Fibroblast of lung (primary cell): ENCODE results near the gene SGCD.

ENCODE experiments used
- EZH2 ChIP-seq: IDR thresholded peaks from 2 replicates; pipeline ENCODE4 v1.5.1; 2012; ENCODE audit warnings: low read length, control low read depth, mild to moderate bottlenecking; ENCODE audit errors: missing control alignments
- TF ChIP-seq, protein P1 (sequence below), 2 donors: IDR thresholded peaks in 1 of 2; conservative IDR thresholded peaks in 1 of 2; 1 replicate in 1 of 2; 2 replicates in 1 of 2; pipeline ENCODE4 v1.5.1; 2011 to 2012; ENCODE audit warnings: low read length in 2 of 2, control low read depth in 1 of 2, inconsistent platforms in 1 of 2, low read depth in 1 of 2, mild to moderate bottlenecking in 1 of 2

DNA sequence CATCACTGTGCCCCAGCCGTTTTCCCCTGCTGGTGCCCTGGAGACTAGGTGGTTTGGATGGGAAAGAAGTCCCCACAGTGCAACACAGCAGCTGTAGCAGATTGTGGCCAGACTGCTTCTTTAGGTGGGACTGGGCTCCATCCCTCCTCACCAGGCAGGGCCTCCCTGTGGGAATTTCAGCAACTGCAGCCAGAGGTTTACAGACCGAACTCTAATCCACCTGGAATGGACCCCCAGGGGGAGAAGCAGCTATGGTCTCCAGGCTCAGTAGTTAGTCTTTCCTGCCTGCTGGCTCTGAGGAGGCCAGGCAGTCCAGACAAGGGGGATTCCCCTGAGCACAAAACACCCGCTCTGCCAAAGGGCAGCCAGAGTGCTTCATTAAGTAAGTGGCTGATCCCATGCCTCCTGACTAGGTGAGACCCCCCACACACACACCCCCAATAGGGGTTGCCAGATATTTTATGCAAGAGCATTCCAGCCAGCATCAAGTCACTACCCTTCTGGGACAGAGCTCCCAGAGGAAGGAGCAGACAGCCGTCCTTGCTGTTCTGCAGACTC, 188.9 kb downstream of the SGCD start:
- TF ChIP-seq, protein P1, sequence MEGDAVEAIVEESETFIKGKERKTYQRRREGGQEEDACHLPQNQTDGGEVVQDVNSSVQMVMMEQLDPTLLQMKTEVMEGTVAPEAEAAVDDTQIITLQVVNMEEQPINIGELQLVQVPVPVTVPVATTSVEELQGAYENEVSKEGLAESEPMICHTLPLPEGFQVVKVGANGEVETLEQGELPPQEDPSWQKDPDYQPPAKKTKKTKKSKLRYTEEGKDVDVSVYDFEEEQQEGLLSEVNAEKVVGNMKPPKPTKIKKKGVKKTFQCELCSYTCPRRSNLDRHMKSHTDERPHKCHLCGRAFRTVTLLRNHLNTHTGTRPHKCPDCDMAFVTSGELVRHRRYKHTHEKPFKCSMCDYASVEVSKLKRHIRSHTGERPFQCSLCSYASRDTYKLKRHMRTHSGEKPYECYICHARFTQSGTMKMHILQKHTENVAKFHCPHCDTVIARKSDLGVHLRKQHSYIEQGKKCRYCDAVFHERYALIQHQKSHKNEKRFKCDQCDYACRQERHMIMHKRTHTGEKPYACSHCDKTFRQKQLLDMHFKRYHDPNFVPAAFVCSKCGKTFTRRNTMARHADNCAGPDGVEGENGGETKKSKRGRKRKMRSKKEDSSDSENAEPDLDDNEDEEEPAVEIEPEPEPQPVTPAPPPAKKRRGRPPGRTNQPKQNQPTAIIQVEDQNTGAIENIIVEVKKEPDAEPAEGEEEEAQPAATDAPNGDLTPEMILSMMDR (conservative IDR thresholded peaks at IDR 0.05 in 1 of 2, IDR thresholded peaks at IDR 0.05 in 1 of 2; ENCODE audit: low read depth in 1 of 2, low read length in 2 of 2) = no peak
- no peak for TF ChIP-seq EZH2
